NCI-H2227 treated with DMSO at 0.1 percent for 48 hours (cell line): ENCODE results near the gene RNF166.

Experiments
- DNase-seq: peaks from one replicate; lab custom pipeline; 2025; lab: John Stamatoyannopoulos, UW

Gene RNF166

GRCh38 chr16:88723911-88724310, 17.7 kb upstream of the RNF166 start:
- no peak for DNase-seq

DNA sequence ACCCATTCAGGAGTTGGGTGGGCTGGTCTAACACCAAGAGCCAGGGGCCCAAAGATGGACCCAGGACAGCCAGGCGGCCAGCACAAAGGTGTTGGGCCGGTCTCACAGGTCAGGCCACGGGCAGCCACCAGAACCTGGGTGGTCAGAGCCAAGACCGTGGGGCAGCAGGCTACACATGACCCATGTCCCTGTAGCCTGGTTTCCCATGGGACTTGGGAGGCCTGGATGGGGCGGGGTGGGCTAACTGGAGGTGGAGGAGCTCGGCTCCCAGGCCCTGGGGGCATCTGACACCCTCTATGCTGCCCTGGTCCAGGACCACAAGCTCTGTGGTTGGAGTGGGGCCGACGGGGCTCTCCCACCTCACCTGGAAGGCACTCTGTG, 17.3 kb upstream of the RNF166 start:
- no peak for DNase-seq

GRCh38 chr16:88722784-88723506, 16.7 kb upstream of the RNF166 start:
- no peak for DNase-seq

DNA sequence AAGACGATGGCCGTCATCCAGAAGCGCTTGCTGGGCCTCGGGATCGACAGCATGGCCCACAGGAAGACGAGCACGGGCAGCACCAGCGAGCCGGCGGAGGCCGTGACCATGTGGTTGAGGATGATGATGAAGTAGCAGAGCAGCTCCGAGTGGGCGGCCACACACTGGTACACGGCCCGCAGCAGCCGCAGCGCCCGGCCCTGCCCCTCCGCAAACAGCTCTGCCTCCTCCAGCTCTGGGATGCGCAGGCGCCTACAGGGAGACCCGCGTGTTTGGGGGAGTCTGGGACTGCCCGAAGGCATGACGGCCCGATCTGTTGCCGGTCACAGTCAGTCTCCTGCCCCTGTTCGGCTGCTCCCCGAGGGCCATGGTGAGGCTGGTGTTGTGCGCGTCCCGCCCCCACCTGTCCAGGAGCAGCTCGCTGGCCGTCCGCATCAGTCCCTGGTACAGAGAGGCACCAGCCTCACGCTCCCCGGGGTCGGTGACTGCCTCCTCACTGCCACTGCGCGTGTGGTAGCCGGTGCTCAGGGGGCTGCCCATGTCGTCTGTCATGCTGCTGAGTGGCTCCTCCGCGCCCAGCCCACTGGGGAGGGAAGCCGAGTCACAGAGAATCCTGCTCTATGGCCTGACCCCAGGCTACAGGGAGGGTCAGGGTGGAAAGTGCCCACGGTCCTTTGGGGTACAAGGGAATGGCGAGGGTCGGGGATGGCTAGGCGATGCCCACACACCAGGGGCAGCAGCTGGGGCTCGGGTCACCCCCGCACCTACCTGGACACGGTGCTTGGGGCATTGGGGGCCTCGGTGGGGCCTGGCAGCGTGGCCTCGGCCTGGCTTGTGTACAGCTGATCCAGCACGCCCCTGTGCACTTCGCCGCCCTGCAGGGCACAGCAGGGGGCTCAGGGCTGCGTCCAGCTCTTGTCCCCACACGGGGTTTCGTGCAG, 15.9 kb upstream of the RNF166 start:
- DNase-seq: no peak

GRCh38 chr16:88721236-88721635, 15.0 kb upstream of the RNF166 start:
- no peak for DNase-seq

DNA sequence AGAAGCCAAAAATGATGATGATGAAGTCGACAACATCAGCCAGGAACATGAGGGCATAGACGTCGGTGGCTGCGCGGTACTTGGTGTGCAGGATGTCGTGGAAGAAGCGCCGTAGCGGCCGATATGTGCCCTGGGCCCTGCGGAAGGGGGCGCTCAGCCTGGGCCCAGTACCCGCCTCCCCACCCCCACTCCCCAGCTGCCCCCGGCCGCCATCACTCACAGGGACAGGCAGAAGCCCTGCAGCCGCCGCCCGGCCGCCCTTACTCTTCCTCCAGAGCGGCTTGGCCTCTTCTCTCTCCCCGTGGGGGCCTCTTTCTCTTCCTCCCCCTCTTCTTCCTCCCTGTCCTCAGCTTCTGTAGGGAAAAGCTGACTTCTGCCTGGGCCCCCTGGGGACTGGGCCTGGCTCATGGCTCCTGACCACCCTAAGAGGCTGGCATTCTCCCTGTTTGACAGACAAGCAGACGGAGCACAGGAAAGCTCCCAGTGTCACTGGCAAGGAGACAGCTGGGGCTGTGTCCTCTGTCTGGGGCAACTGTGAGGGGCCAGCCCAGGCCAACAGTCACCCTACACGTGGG, 14.3 kb upstream of the RNF166 start:
- no peak for DNase-seq

DNA sequence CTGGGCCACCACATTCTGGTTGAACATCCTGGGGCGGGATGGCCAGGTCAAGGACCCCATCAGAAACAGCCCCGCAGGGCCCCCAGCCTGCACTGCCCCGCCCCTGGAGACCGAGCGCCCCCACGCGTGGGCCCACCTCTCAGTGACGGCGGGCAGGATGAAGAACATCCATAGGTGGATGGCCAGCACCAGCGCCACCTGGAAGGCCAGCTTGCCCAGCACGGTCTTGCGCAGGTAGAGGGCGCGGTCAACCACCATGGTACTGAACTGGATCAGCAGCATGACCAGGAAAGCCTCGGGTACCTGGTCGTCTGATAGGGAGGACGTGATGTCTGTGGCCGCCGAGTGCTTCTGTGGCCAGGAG, 13.7 kb upstream of the RNF166 start:
- no peak for DNase-seq

- DNase-seq: no peak
Measured at GRCh38 chr16:88719267-88719932, 13.2 kb upstream of the RNF166 start.

- DNase-seq: no peak
Measured at GRCh38 chr16:88718178-88718577, 12.0 kb upstream of the RNF166 start.

DNA sequence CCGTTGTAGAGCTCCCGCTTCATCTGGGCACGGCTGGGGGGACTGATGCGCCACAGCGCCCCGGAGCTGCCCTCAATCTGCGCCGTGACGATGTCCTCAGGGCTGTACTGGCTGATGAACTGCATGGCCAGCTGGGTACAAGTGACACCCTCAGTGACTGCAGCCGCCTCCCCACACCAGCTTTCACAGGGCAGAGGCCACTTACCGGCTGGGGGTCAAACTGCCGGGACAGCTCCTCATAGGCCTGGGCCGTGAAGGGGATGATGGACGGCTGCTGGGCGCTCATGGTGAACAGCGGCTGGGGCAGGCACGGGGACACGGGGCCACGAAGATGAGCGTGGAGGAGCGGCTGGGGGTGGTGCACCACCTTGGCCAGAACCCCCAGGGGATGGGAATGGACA, 10.4 kb upstream of the RNF166 start:
- no peak for DNase-seq

DNA sequence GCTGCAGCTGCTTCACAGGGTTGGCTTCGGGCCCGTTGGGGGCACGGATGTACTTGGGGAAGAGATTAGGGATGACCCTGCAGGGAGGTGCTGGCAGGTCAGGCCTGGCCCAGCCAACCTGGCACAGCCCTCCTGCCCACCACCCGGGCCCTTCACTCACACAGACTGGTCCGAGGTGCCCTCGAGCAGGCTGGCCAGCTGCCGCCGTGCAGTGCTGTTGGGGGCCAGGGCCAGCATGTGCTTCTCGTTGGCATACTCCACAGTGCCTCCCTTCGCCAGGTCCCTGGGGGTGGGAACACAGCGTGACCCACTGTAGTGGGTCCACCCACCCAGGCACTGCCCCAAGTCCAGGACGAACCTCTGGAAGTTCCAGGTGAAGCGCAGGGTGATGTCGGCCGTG, 10.0 kb upstream of the RNF166 start:
- DNase-seq: no peak

DNA sequence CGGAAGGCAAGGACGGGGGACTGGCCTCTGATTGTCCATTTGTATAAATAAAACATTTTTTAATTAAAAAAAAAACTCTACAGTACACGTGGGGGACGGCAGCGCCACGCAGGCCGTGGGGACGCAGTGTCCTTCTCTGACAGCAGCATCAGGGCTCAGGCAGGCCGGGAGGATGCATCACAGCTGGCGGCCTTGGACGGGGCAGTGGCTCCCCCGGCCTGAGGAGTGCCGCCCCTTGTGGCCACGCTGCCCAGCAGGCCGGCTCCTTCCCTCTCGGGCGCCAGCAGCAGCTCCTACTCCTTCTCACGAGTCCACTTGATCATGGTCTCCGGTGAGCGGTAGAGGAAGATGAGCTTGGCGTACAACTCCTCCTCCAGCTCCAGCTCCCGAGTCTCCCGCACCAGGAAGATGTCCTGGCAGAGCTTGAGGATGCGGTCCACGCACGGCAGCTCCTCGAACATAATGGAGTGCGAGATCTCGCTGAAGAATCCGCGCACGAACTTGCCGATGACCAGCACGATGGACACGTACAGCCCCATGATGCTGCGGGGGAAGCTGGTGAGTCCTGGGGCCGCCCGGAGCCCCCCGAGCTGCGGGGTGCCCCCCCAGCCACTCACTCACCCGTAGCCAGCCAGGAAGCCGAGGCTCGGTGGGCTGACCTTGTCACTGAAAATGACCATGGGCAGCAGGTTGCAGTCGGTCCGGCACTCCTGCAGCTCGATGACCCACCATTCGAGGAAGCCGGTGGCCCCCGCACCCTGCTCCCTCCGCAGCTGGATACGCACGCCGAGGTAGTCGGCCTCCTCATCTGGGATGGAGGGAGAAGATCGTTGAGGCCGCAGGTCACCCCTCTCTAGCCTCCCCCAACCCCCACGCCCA, 9.3 kb upstream of the RNF166 start:
- DNase-seq: no peak

GRCh38 chr16:88714420-88715302, 8.5 kb upstream of the RNF166 start:
- DNase-seq: no peak

DNA sequence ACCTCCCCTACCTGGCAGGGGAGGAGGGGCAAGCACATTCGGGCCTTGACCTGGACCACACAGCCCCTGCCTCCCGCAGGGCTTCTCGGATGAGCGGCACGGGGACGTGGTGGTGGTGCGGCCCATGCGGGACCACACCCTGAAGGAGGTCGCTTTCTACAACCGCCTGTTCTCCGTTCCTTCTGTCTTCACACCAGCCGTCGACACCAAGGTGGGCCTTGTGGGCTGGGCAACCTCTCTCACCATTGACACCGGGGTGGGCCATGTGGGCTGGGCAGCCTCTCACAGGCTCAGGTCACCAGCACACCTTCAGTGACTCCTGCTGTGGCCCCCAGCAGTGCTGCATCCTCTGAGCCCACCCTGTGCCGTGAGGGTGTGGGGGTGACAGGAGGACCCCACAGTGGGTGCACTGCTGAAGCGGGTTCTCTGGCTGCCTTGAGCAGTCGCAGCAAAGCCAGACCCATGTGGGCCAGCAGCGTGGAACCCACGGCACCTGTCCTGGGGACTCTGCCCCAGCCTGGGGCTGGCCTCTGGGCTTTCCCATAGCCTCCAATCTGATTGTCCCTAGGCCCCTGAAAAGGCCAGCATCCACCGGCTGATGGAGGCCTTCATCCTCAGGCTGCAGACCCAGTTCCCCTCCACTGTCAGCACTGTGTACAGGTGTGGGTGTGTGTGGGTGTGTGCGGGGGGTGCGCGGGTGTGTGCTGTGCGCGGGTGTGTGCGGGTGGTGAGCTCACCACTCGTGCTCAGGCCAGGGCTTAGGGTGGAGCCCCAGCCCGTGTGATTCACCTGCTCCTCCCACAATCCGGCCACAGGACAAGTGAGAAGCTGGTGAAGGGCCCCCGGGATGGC, 7.6 kb upstream of the RNF166 start:
- DNase-seq: no peak

GRCh38 chr16:88713054-88713453, 6.8 kb upstream of the RNF166 start:
- DNase-seq: no peak

DNA sequence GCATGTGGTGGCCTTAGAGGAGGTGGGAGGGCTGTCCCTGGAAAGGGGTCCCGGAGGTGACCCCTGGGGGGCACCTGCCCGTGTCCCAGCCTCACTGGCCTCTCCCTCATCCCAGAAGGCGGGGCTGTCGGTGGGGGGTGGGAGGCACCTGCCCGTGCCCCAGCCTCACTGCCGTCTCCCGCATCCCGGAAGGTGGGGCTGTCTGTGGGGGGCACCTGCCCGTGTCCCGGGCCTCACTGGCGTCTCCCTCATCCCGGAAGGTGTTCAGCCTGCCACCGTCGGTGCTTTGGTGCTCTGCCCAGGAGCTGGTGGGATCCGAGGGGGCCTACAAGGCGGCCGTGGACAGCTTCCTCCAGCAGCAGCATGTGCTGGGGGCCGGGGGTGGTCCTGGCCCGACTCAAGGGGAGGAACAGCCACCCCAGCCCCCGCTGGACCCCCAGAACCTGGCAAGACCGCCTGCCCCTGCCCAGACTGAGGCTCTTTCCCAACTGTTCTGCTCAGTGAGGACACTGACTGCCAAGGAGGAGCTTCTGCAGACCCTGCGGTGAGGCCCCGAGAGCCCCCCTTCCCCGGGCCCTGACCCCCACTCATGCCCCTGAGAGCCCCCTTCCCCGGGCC, 6.3 kb upstream of the RNF166 start:
- DNase-seq: no peak

DNA sequence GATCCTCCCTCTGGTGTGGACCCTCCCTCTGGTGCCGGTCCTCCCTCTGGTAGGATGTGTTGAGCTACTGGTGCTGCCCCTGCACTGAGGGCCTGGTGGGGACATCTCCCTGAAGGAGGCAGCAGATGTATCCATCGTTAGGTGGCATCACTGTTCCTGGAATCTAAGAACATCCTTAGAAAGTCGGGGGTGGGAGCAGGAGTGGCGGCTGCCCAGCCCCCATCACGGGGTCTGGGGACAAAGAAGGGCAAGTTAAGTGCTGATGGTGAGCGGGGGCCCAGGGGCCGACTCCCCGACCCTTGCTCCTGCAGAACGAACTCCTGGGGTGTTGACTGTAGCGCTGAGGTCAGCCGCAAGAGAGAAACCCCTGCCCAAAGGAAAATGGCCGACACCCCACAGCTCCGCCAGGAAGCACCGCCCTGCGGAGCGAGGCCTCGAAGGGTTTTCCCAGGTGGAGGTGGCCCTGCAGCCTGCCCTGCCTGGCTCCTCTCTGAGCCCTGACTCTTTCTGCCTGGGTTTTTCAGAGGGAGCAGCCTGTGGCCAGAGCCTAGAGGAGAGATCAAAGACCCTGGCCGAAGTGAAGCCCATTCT, 5.6 kb upstream of the RNF166 start:
- DNase-seq: no peak

- no peak for DNase-seq
Measured at GRCh38 chr16:88710556-88710955, 4.3 kb upstream of the RNF166 start.
